K562 (cell line): ENCODE data around the gene CIP2A. TPM values are rescaled to one million over a fixed set of nuclear protein-coding genes. Genes with fewer than 3 reads are reported as not detected.

ENCODE experiments used
- ATF1 ChIP-seq, 2 experiments: fragments of 450-650 bp in 1 of 2; IDR thresholded peaks; 2 replicates each; pipeline ENCODE4 v1.6.1; 2016; ENCODE audit warnings: missing compliant biosample characterization in 1 of 2, missing genetic modification characterization in 1 of 2
- DEAF1 ChIP-seq: fragments of 450-650 bp; formaldehyde crosslinking; IDR thresholded peaks from 2 replicates; pipeline ENCODE4 v1.4.0; 2020; ENCODE audit warnings: mild to moderate bottlenecking, moderate library complexity
- MAFG ChIP-seq: fragments of 450-650 bp; conservative IDR thresholded peaks from 2 replicates; pipeline ENCODE4 v1.6.1; 2016; ENCODE audit warnings: missing genetic modification characterization, missing compliant biosample characterization
- NR1H2 ChIP-seq: sonication (generic); formaldehyde crosslinking; IDR thresholded peaks from 2 replicates; pipeline ENCODE4 v1.4.0; 2020; ENCODE audit warnings: mild to moderate bottlenecking, missing genetic modification reagents
- PKNOX1 ChIP-seq: fragments of 450-650 bp; IDR thresholded peaks from 2 replicates; pipeline ENCODE4 v1.6.1; 2016
- POLR2AphosphoS5 ChIP-seq: IDR thresholded peaks from 2 replicates; pipeline ENCODE4 v1.6.1; 2011; ENCODE audit warnings: mild to moderate bottlenecking, low read depth, low read length, moderate library complexity; ENCODE audit not compliant: control insufficient read depth, insufficient read depth
- RBM14 ChIP-seq: fragments of 200-400 bp; formaldehyde crosslinking; IDR thresholded peaks from 2 replicates; pipeline ENCODE4 v1.6.1; 2018; ENCODE audit warnings: low read depth, mild to moderate bottlenecking, low read length, moderate library complexity, borderline replicate concordance; ENCODE audit not compliant: insufficient read depth
- TAF7 ChIP-seq: fragments of 450-650 bp; IDR thresholded peaks from 2 replicates; pipeline ENCODE4 v1.6.1; 2016; ENCODE audit warnings: missing genetic modification characterization, missing compliant biosample characterization
- TBP ChIP-seq: optimal IDR thresholded peaks from 2 replicates; pipeline ENCODE3; 2011; ENCODE audit warnings: low read depth, low read length, improper control_type of control experiment
- ZNF282 ChIP-seq: sonication (generic); formaldehyde crosslinking; IDR thresholded peaks from 2 replicates; pipeline ENCODE4 v1.8.1; 2023; ENCODE audit warnings: missing genetic modification reagents
- ZNF408 ChIP-seq: fragments of 250-450 bp; sonication (Bioruptor Pico); IDR thresholded peaks from 2 replicates; pipeline ENCODE4 v1.4.0; 2020; ENCODE audit warnings: low read depth, mild to moderate bottlenecking, moderate library complexity
- ZNF444 ChIP-seq: fragments of 250-450 bp; sonication (Bioruptor Pico); IDR thresholded peaks from 2 replicates; pipeline ENCODE4 v1.4.0; 2020; ENCODE audit warnings: mild to moderate bottlenecking, moderate library complexity
- polyA plus RNA-seq, 8 experiments: library from polyadenylated mRNA; depleted of rRNA in 4 of 8; stranded (reverse) in 5 of 8; unstranded in 3 of 8; fragments of >200 nt; fragmentation: Nextera tagmentation in 2 of 8; fragmentation: Illumina TruSeq in 1 of 8; extraction: Ambion mirVana in 2 of 8; extraction: Trizol in 1 of 8; gene quantifications; 2 replicates each; pipeline versions ENCODE4 v1.2.1 to v1.2.3, GENCODE V29; 2011 to 2014; ENCODE audit warnings: inconsistent platforms in 1 of 8, missing spikeins in 1 of 8
- total RNA-seq, 7 experiments: library from RNA; depleted of rRNA in 6 of 7; stranded (reverse); fragments of >200 nt in 6 of 7; fragmentation: Illumina TruSeq in 2 of 7; extraction: Trizol in 2 of 7; gene quantifications; 2 replicates each; pipeline versions ENCODE4 v1.2.1 to v1.2.3, GENCODE V29; 2011 to 2021; ENCODE audit warnings: low replicate concordance in 1 of 7

CIP2A gene
- total and polyA plus RNA-seq, 9 of the 15 experiments (the other 6 are each of a cell fraction or from before 2014, with no cell fraction given), result 10.5 to 41.7 (median 31.5) TPM

- TF ChIP-seq MAFG (tag) (peak; percentile 59), RBM14 (no peak), TBP (no peak), POLR2AphosphoS5 (no peak), ZNF408 (CRISPR knock-in tag) (no peak), ZNF444 (no peak), NR1H2 (CRISPR knock-in tag) (no peak), TAF7 (no peak), ATF1 (CRISPR knock-in tag; IDR thresholded peaks at IDR 0.05) (no peak), ATF1 (tag; IDR thresholded peaks at IDR 0.05) (no peak), PKNOX1 (no peak), ZNF282 (CRISPR knock-in tag) (no peak), DEAF1 (CRISPR knock-in tag) (0 out of 2 replicates have a peak, but pooled peaks have one; percentile 22)
These were observed 83.4 kb downstream of the CIP2A start (continued) for GRCh38 chr3:108505811-108506210.
